NT2/D1 (cell line): Measurements from ENCODE around the gene FOXO3.

Source experiments
- SUZ12 ChIP-seq: IDR thresholded peaks from 2 replicates; pipeline ENCODE4 v1.6.1; 2011; ENCODE audit not compliant: insufficient read length, insufficient read depth; ENCODE audit errors: extremely low read depth
- YY1 ChIP-seq: IDR thresholded peaks from 2 replicates; pipeline ENCODE4 v1.6.1; 2011; ENCODE audit not compliant: insufficient read length, insufficient read depth
- ZNF274 ChIP-seq: IDR thresholded peaks from 2 replicates; pipeline ENCODE4 v1.6.1; 2011; ENCODE audit warnings: mild to moderate bottlenecking, low read depth, low read length

GRCh38 chr6:108733051-108733450 lies 172.3 kb downstream of the FOXO3 start:
- no peak for TF ChIP-seq YY1
- TF ChIP-seq ZNF274: no peak
- TF ChIP-seq SUZ12: no peak
